Epithelial cell of esophagus (primary cell): ENCODE data around the gene GAPT.

Source experiments
- DNase-seq: peaks from one replicate; pipeline ENCODE4 v3.0.0; 2010; ENCODE audit warnings: low read depth
- H3K4me3 ChIP-seq: 2 replicates; pipeline ENCODE4 v1.5.1; 2011; ENCODE audit warnings: mild to moderate bottlenecking, low read length, control low read depth
- TF ChIP-seq, protein P1 (sequence below): IDR thresholded peaks from 2 replicates; pipeline ENCODE4 v1.5.1; 2011; ENCODE audit warnings: low read depth, mild to moderate bottlenecking, low read length, control low read depth, inconsistent platforms; ENCODE audit not compliant: insufficient read depth; ENCODE audit errors: missing control alignments

Gene GAPT

DNA sequence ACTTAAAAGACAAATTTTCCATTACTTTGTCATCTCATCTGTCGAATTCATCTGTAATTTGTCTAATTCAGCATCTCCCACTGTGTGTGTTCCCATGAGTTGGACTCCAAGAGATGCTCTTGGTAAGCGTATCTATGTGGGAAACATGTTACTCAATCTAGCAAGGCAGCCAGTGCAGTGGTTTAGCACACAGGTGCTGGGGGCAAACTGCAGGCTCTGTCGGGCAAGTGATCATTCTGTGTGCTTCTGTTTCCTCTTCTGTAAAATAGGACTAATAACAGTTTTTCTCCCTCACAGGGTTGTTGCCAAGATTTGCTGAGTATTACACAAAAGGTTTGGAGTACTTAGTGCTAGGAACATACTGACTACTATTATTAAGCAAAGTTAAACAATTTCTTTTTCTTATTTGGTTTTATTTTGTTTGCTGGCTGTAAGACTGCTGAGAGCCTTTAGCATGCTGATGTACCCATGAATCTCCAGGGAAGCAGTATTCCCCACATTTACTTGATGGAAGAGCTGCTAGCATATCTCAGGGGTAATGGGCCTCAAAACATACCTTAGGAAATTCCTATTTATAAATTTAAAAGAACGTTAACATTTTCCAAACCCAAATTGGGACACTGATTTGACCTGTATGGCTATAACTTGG is 709 bp upstream of the GAPT start:
- no peak for DNase-seq
- TF ChIP-seq, protein P1, sequence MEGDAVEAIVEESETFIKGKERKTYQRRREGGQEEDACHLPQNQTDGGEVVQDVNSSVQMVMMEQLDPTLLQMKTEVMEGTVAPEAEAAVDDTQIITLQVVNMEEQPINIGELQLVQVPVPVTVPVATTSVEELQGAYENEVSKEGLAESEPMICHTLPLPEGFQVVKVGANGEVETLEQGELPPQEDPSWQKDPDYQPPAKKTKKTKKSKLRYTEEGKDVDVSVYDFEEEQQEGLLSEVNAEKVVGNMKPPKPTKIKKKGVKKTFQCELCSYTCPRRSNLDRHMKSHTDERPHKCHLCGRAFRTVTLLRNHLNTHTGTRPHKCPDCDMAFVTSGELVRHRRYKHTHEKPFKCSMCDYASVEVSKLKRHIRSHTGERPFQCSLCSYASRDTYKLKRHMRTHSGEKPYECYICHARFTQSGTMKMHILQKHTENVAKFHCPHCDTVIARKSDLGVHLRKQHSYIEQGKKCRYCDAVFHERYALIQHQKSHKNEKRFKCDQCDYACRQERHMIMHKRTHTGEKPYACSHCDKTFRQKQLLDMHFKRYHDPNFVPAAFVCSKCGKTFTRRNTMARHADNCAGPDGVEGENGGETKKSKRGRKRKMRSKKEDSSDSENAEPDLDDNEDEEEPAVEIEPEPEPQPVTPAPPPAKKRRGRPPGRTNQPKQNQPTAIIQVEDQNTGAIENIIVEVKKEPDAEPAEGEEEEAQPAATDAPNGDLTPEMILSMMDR: no peak
- no peak overlapping the region for H3K4me3 ChIP-seq

DNA sequence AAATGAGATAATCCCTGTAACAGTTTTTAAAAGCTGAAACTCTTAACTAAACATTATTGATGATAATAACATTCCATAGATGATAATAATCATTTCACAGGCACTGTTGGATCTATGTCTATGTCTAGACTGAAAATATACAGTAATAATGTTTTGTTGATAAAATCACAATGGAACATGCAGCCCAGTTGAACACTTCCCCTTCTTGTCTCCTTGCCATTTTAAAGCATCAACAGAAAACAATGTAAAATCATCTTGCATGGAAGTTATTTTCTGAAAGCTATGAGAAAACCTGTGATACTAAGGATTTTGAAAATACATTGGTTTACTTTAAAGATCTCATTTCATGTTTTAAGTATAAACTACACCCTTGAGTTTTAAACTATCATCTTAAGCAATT is 1.9 kb downstream of the GAPT start:
- no peak for DNase-seq
- no peak overlapping the region for H3K4me3 ChIP-seq
- TF ChIP-seq, protein P1: no peak

DNA sequence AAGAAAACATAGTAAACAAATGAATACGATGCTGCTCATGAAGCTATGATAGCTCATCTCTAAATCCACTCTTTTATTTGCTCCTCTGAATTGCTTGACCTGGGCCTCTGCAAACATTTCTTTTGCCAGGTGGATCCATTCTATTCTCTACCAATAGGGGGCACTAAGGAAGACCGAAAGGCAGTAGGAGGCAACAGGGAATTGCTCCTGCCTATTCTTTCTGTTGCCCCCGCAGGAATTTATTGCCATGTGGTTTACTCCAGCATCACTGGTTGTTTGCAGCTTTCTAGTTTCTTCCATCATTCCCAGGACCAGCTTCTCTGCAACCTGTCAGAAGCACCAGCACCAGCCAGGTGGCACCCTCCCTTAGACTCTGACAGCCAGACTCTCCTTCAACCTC is 5.3 kb downstream of the GAPT start:
- H3K4me3 ChIP-seq: no peak overlapping the region
- TF ChIP-seq, protein P1: peak; percentile 36
- DNase-seq: no peak

DNA sequence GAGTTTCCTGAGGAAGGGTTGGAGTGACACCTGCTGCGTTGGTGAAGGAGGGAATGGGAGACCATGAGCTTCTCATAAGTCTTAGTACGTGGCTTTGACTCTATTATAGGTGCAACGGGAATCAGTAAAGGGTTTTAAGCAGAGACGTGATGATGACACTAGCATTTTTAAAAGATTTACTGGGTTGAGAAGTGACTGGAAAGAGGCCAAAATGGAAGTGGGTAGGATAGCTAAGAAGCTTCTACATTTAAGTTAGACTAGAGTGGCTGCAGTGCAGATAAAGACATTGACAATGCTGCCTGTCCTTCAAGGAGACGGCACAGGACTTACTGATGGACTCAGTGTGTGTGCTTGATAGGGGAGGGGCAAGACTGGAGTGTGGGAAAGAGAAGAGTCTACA is 6.2 kb downstream of the GAPT start:
- no peak for DNase-seq
- TF ChIP-seq, protein P1: no peak
- no peak overlapping the region for H3K4me3 ChIP-seq

DNA sequence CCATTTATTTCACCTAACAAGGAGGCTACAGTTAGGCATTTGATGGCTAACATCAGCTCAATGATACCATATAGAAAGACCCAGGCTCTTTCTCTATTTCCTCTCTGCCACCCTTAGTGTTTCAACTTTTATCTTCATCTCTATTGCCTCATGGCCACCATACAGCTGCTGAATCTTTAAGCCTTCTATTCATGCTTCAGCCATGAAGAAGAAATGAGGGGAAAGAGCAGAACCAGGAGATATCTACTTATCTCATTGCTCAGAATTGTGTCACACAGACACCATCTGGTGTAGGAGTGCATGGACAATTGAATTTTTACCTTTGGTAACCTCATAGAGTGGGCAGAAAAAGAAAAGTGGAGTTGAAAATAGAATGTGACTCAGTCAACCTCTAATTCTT is 6.7 kb downstream of the GAPT start:
- no peak for DNase-seq
- H3K4me3 ChIP-seq: no peak overlapping the region
- TF ChIP-seq, protein P1: no peak

DNA sequence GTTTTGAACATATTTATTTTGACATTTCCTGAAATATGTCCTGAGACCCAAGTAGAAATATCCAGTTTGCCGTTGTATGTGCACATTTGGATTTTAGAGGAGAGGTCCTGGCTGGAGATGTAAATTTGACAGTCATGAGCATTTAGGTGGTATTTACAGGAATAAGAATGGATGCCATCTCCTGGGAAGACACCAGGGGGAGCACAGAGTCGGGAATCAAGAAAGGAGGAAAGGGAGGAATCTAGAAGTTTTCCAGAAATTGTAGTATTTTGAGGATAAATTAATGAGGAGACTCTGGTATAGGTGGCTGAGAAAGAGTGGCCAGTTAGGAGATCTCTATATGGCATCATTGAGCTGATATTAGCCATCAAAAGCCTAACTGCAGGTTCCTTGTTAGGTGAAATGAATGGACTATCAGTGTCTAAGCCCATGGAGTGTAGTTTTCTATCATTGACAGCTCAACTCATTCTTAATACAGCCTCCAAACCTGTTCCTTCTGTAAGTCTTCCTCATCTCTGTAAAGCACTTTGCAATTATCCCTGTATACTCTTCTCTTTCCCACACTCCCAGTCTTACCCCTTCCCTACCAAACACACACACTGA is 7.2 kb downstream of the GAPT start:
- TF ChIP-seq, protein P1: peak; percentile 90
- DNase-seq: peak; percentile 53
- H3K4me3 ChIP-seq: no peak overlapping the region

DNA sequence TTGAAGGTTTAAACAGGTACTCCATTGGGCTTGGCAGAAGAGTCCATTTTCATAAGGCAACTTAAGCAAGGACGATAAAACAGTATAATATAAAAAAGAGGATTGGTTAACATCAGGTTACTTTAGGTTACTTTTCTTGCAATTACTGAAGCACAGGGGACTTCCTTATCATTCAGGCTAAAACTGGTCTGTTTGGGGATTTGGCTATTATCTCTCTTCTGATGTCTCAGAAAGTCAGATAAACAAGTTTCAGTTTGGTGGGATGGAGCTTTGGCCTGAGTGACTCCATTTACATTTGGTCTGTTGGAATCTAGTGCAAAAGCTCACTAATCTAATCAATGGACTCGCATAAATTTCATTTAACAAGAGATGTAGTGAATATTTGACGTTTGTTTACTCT is 8.0 kb downstream of the GAPT start:
- TF ChIP-seq, protein P1: no peak
- no peak overlapping the region for H3K4me3 ChIP-seq
- no peak for DNase-seq
